RCC 7860 (cell line): ENCODE measurements around the gene AGO1.
"Not testable (repeated sequence)": the region's sequence is repeated elsewhere in the genome, so short reads cannot be mapped to it uniquely, and the experiment has no call there.

Experiments
- DNase-seq: peaks from one replicate; pipeline ENCODE4 v3.0.0-alpha.2; 2015; ENCODE audit warnings: low spot score
- FAIRE-seq: peaks from 2 replicates; lab custom pipeline; 2012; peaks lifted over from hg19 to GRCh38; lab: Jason Lieb, UNC

The AGO1 gene

DNA sequence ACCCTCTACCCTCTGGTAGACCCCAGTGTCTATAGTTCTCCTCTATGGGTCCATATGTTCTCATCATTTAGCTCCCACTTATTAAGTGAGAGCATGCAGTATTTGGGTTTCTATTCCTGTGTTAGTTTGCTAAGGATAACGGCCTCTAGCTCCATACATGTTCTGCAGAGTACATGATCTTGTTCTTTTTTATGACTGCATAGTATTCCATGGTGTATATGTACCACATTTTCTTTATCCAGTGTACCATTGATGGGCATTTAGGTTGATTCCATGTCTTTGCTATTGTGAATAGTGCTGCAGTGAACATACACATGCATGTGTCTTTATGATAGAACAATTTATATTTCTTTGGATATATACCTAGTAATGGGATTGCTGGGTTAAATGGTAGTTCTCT is 81.3 kb downstream of the AGO1 start:
- DNase-seq, FAIRE-seq: not testable (repeated sequence)

DNA sequence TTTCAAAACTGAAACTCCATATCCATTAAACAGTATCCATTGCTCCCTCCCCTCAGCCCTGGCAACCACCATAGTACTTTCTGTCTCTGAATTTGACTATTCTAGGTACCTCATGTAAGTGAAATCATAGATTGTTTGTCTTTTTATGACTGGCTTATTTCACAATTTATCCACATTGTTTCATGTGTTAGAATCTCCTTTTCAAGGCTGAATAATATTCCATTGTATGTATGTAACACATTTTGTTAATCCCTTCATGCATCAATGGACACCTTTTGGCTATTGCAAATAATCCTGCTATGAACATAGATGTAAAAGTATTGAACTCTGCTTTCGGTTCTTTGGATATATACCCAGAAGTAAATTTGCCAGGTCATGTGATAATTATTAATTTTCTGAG is 85.4 kb downstream of the AGO1 start:
- FAIRE-seq (no peak), DNase-seq (no peak)

DNA sequence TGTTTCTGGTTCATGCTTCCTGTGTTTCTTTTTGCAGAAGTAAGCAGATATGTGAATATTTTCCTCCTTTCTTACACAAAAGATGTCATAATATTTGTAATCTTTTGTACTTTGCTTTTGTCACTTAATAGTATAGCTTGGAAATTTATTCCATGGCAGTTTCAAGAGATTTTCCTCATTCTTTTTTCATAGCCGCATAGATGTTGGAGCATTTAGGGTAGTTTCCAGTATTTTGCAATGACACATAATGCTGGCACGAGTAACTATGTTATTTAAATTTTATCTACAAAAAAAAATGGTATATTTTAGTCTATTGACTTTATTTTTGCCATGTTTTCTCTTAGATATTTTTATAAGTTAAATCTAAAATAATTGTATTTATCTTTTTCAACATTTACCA is 88.6 kb downstream of the AGO1 start:
- no peak for FAIRE-seq
- no peak for DNase-seq

DNA sequence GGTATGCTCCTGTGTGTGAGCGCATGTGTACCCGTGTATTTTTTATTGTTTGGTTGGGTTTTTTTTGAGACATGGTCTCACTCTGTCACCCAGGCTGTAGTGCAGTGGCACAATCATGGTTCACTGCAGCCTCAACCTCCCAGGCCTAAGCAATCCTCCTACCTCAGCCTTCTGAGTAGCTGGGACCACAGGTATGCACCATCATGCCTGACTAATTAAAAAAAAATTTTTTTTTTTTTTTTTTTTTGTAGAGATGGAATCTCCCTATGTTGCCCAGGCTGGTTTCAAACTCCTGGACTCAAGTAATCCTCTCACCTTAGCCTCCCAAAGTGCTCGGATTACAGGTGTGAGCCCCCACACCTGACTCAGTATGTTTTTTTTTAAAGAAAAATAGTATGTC is 89.6 kb downstream of the AGO1 start:
- not testable (repeated sequence) for DNase-seq, FAIRE-seq

DNA sequence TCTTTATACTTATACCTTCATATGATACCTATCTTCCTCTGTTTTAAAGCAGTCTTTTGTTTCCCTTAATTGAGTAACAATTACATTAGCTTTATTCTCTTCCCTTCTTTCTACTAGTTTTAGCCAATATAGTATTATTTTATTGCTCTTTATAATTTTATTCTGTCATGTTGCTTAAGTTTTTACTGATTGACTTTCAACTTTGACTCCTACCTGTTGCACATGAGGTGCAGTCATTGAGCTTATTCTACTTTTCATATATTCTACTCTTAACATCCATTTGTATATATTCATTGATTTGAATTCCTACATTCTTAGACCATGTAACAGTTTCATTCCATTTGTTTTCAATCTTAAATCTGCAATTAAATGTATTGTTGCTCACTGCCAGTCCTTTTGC is 97.1 kb downstream of the AGO1 start:
- FAIRE-seq, result no peak

More for the DNA sequence above, 97.1 kb downstream of the AGO1 start:
- no peak for DNase-seq
